ENCODE measurements around the gene RAB14. TPM values are rescaled to one million over a fixed set of nuclear protein-coding genes. Genes with fewer than 3 reads are reported as not detected.

Gene RAB14
- total RNA-seq, 1 experiment from 2014 or later: 73.2 TPM

DNA sequence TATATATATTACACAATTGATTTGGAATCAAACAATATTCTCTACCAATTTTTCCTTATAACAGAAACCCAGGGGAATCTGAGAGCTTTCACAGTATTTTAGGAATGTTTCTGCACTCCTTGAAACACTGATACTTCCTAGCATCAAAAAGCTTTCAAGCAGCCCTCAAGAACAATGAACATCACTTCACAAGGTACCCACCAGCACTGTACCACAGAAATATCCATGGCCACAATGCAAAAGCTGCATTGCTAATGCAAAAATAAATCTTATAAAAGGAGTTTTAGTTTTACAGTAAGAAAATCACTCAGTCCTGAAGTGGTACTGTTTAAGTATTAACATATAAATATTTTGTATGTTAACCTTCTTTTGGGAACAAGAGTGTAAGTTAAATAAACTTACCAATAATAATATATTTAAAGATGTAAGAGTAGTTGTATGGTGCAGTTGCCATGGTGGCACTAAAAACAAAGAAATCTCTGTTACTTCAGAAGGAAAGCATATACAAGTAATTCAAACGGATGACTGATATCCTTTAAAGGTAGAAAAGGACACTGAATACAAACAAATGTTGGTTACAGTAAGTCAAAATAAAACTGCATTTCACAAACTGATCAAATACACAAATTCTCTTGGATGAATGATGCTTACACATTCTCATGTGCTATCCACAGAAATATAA, 8.6 kb downstream of the RAB14 start:
- ChIA-PET CTCF (no interaction called here), POLR2A (no interaction called here)
- no peak overlapping the region for H3K4me3 Mint-ChIP-seq (ENCODE audit: unreplicated experiment)
- no peak overlapping the region for H3K4me3 ChIP-seq (ENCODE audit: low read depth, low read length)
- H3K4me1 ChIP-seq: peaks cover 30% of the 10 kb centered on the region
- DNase-seq: no peak
- peaks cover 25% of the 10 kb centered on the region for H3K4me1 Mint-ChIP-seq (ENCODE audit: low read depth, unreplicated experiment)
- TF ChIP-seq, protein P1, sequence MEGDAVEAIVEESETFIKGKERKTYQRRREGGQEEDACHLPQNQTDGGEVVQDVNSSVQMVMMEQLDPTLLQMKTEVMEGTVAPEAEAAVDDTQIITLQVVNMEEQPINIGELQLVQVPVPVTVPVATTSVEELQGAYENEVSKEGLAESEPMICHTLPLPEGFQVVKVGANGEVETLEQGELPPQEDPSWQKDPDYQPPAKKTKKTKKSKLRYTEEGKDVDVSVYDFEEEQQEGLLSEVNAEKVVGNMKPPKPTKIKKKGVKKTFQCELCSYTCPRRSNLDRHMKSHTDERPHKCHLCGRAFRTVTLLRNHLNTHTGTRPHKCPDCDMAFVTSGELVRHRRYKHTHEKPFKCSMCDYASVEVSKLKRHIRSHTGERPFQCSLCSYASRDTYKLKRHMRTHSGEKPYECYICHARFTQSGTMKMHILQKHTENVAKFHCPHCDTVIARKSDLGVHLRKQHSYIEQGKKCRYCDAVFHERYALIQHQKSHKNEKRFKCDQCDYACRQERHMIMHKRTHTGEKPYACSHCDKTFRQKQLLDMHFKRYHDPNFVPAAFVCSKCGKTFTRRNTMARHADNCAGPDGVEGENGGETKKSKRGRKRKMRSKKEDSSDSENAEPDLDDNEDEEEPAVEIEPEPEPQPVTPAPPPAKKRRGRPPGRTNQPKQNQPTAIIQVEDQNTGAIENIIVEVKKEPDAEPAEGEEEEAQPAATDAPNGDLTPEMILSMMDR (IDR thresholded peaks at IDR 0.05; ENCODE audit: insufficient read depth in 1 of 2, low read depth in 1 of 2, low read length in 1 of 2, severe bottlenecking in 1 of 2, unreplicated experiment in 1 of 2): no peak
- no peaks in the 10 kb centered on the region for H3K27me3 ChIP-seq (replicated peaks; ENCODE audit: control insufficient read depth, insufficient read depth, low read length)
- peaks cover 13% of the 10 kb centered on the region for H3K36me3 Mint-ChIP-seq (ENCODE audit: insufficient read depth, unreplicated experiment)
- H3K27ac Mint-ChIP-seq (ENCODE audit: unreplicated experiment): no peak overlapping the region
- intact Hi-C loops (cut with micrococcal nuclease; ENCODE audit: unreplicated experiment): no loop called here
- H3K27me3 Mint-ChIP-seq (ENCODE audit: insufficient read depth, unreplicated experiment): no peaks in the 10 kb centered on the region
- no TSS peak for BruUV-seq (replicated peaks)
- H3K9me3 Mint-ChIP-seq (ENCODE audit: unreplicated experiment): no peaks in the 10 kb centered on the region
- H3K36me3 ChIP-seq (ENCODE audit: control insufficient read depth, insufficient read depth, low read length): no peaks in the 10 kb centered on the region
- no peaks in the 10 kb centered on the region; the same call in 1 of the 2 replicates for H3K9me3 ChIP-seq

GRCh38 chr9:121192518-121192917, 9.2 kb downstream of the RAB14 start:
- POLR2A ChIA-PET: interaction anchor here (0.6 kb wide), 1 partner anchor 193 kb away, joined by 6 read pairs; no protein-coding TSS in a partner anchor
- no TSS peak for BruUV-seq (replicated peaks)

DNA sequence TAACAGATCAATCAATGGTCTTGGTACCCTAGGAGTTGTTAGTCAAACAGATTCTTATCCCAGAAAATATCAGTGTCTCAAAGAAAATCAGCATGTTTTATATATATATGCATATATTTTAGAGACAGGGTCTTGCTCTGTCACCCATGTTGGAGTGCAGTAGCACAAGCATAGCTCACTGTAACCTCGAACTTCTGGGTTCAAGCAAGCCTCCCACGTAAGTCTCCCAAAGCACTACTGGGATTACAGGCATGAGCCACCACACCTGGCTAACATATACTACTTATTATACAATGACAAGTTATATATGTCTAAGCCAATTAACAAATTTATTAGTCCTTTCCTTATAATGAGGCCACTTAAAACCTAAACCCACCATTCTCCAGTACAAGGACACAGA, 10.4 kb downstream of the RAB14 start:
- intact Hi-C loops (cut with micrococcal nuclease; ENCODE audit: unreplicated experiment): no loop called here
- no TSS peak for BruUV-seq (replicated peaks)
- no peak for DNase-seq
- no peaks in the 10 kb centered on the region for H3K27me3 Mint-ChIP-seq (ENCODE audit: insufficient read depth, unreplicated experiment)
- ChIA-PET CTCF (no interaction called here), POLR2A (no interaction called here)
- H3K36me3 Mint-ChIP-seq (ENCODE audit: insufficient read depth, unreplicated experiment): peaks cover 18% of the 10 kb centered on the region
- no peak overlapping the region for H3K4me3 Mint-ChIP-seq (ENCODE audit: unreplicated experiment)
- H3K4me1 Mint-ChIP-seq (ENCODE audit: low read depth, unreplicated experiment): peaks cover 33% of the 10 kb centered on the region
- no peaks in the 10 kb centered on the region; the same call in 1 of the 2 replicates for H3K9me3 ChIP-seq
- TF ChIP-seq, protein P1 (IDR thresholded peaks at IDR 0.05; ENCODE audit: insufficient read depth in 1 of 2, low read depth in 1 of 2, low read length in 1 of 2, severe bottlenecking in 1 of 2, unreplicated experiment in 1 of 2): no peak
- H3K27me3 ChIP-seq (replicated peaks; ENCODE audit: control insufficient read depth, insufficient read depth, low read length): no peaks in the 10 kb centered on the region
- no peaks in the 10 kb centered on the region for H3K36me3 ChIP-seq (ENCODE audit: control insufficient read depth, insufficient read depth, low read length)
- H3K27ac Mint-ChIP-seq (ENCODE audit: unreplicated experiment): no peak overlapping the region
- peaks cover 26% of the 10 kb centered on the region for H3K4me1 ChIP-seq
- H3K4me3 ChIP-seq (ENCODE audit: low read depth, low read length): no peak overlapping the region
- no peaks in the 10 kb centered on the region for H3K9me3 Mint-ChIP-seq (ENCODE audit: unreplicated experiment)

More at GRCh38 chr9:121192518-121192917, 9.2 kb downstream of the RAB14 start:
- no peaks in the 10 kb centered on the region; the same call in 1 of the 2 replicates for H3K9me3 ChIP-seq
- DNase-seq: no peak
- TF ChIP-seq, protein P1 (IDR thresholded peaks at IDR 0.05; ENCODE audit: insufficient read depth in 1 of 2, low read depth in 1 of 2, low read length in 1 of 2, severe bottlenecking in 1 of 2, unreplicated experiment in 1 of 2): no peak
- no peak overlapping the region for H3K27ac Mint-ChIP-seq (ENCODE audit: unreplicated experiment)
- H3K27me3 Mint-ChIP-seq (ENCODE audit: insufficient read depth, unreplicated experiment): no peaks in the 10 kb centered on the region
- intact Hi-C loops (cut with micrococcal nuclease; ENCODE audit: unreplicated experiment): no loop called here
- H3K4me3 ChIP-seq (ENCODE audit: low read depth, low read length): no peak overlapping the region
- CTCF ChIA-PET: no interaction called here
- H3K9me3 Mint-ChIP-seq (ENCODE audit: unreplicated experiment): no peaks in the 10 kb centered on the region
- H3K4me1 ChIP-seq: peaks cover 33% of the 10 kb centered on the region
- no peaks in the 10 kb centered on the region for H3K27me3 ChIP-seq (replicated peaks; ENCODE audit: control insufficient read depth, insufficient read depth, low read length)
- H3K36me3 ChIP-seq (ENCODE audit: control insufficient read depth, insufficient read depth, low read length): no peaks in the 10 kb centered on the region
- H3K4me3 Mint-ChIP-seq (ENCODE audit: unreplicated experiment): no peak overlapping the region
- peaks cover 13% of the 10 kb centered on the region for H3K36me3 Mint-ChIP-seq (ENCODE audit: insufficient read depth, unreplicated experiment)
- peaks cover 31% of the 10 kb centered on the region for H3K4me1 Mint-ChIP-seq (ENCODE audit: low read depth, unreplicated experiment)
